Thyroid gland (tissue), 4 donors: ENCODE data around the gene PTBP1.

Experiments
- CTCF ChIP-seq, 6 experiments: fragments of 200-600 bp in 3 of 6; fragments of 450-650 bp in 3 of 6; sonication (generic) in 3 of 6; IDR thresholded peaks; one replicate each; pipeline ENCODE4 v1.5.1; 2016 to 2019; ENCODE audit warnings: antibody characterized with exemption in 6 of 6, mild to moderate bottlenecking in 2 of 6, inconsistent platforms in 1 of 6, moderate library complexity in 1 of 6
- POLR2A ChIP-seq, 2 donors: fragments of 450-650 bp; IDR thresholded peaks; one replicate each; pipeline ENCODE4 v1.6.1; 2017; ENCODE audit warnings: antibody characterized with exemption in 2 of 2, mild to moderate bottlenecking in 2 of 2, moderate library complexity in 1 of 2

DNA sequence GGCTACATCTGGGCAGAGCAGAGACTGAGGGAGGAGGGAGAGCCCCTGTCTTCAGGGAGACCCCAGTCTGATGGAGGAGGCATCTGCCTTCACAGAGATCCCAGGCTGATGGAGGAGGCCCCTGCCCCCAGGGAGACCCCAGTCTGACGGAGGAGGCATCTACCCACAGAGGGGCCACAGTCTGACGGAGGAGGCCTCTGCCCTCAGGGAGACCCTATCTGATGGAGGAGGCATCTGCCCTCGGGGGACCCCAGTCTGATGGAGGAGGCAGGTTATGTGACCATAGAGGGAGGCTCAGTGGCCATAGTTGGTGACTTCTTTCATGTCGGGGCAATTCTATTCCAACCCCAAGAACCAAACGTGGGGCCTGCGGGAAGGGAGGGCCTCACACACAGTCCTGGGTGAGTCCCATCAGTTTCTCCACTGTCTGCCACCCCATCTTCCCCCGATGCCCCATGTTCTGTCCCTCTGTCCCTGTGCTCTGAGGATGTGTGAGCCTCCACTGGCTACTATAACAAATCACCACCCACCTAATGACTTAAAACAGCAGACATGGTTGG is 32.0 kb upstream of the PTBP1 start:
- no peak for TF ChIP-seq CTCF (IDR thresholded peaks at IDR 0.05)
- no peak for TF ChIP-seq POLR2A (IDR thresholded peaks at IDR 0.05)
